Left hindlimb (tissue), 1 donor: Measurements from ENCODE around the gene NFATC2IP.
A peak's percentile ranks its signal among the peaks of the same experiment; 100 is the strongest.
"Not testable (repeated sequence)": the region's sequence is repeated elsewhere in the genome, so short reads cannot be mapped to it uniquely, and the experiment has no call there.

ENCODE experiments used
- DNase-seq: peaks from one replicate; pipeline ENCODE4 v3.0.0-alpha.2; 2018

The NFATC2IP gene

DNA sequence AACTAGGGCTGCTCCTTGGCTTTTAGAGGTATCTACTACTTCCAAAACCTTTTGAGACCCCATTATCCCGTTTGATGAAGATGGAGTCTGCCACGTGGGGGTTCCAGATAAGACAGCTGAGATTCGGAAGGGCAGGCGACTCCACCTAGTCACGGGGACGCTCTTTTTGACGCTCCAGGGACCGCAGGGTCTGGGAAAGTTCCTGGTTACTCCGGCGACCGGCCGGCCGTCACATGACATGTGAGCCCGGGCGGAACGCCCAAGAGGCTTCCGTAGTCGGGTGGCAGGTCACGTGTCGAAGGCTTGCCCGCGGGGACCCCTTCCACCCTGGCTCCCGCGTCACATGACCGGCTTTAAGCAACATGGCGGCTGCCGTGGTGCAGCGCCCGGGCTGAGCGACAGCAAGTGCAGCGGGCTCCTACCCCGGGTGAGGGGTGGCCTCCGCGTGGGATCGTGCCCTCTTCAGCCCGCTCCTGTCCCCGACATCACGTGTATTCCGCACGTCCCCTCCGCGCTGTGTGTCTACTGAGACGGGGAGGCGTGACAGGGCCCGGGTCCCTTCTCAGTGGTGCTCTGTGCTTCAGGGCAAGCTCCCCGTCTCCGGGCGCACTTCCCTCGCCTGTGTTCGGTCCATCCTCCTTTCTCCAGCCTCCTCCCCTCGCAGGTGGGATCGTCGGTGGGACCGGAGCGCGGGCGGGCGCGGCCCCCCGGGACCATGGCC is 23.9 kb downstream of the NFATC2IP start, which contains the start of gene SPNS1:
TSS of gene SPNS1 (plus strand) at position 342 of the 721 bp plus-strand sequence. CDS start at position 716, 374 bp downstream.
- peak; percentile 98 for DNase-seq

DNA sequence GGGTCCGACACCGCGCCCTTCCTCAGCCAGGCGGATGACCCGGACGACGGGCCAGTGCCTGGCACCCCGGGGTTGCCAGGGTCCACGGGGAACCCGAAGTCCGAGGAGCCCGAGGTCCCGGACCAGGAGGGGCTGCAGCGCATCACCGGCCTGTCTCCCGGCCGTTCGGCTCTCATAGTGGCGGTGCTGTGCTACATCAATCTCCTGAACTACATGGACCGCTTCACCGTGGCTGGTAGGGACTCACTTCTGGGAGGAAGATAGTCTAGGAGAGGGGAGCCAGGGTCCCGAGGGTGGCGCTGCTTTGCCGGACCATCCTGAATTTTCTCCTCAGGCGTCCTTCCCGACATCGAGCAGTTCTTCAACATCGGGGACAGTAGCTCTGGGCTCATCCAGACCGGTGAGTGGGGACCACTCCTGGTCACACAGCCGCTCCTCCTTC is 24.4 kb downstream of the NFATC2IP start:
- DNase-seq: no peak

DNA sequence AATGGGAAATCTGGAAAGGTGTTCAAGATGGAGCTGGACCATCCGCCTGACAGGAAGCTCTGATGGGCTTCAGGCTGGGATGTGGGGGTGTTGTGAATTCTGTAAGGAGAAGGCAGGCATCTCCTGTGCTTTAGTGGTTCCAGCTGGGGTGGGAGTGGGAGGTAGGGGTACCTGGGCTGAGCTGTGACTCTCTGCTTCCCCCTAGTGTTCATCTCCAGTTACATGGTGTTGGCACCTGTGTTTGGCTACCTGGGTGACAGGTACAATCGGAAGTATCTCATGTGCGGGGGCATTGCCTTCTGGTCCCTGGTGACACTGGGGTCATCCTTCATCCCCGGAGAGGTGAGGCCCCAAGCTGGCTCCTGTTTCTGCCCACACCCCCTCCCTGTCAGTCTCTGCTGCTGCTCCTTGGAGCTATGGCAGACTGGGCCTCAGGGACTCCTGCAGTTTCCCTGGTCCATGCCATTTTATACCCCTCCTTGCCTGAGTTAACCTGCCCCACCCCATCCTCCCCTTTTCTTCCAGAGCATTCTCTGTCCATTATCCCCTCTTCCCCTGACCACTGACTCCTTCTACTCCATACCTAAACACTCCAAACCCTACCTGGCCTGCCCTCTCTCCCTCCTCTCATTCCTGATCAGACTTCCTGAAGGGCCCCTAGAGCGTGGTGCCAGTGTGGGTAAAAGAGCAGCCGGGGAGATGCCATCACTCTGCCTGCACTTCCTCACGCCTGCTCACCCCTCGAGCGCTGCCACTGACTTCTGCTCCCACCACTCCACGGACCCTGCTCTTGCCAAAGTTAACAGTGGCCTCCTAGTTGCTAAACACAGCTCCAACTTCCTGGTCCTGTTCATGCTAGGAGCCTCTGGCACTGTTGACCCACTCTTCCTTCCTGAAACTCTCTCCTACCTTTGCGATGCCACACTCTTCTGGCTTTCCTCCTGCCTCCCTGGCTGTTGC is 27.2 kb downstream of the NFATC2IP start:
- no peak for DNase-seq

DNA sequence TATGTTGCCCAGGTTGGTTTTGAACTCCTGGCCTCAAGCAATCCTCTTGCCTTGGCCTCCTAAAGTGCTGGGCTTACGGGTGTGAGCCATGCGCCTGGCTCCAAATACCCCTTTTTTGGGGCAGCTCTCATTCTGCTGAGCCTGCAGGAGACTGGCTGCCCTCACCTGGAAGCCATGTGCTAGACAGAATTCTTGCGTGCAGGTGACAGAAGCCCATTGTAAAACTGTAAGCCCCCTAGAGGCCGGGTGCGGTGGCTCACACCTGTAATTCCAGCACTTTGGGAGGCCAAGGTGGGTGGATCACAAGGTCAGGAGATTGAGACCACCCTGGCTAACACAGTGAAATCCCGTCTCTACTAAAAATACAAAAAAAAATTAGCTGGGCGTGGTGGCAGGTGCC is 29.6 kb downstream of the NFATC2IP start:
- DNase-seq: not testable (repeated sequence)

DNA sequence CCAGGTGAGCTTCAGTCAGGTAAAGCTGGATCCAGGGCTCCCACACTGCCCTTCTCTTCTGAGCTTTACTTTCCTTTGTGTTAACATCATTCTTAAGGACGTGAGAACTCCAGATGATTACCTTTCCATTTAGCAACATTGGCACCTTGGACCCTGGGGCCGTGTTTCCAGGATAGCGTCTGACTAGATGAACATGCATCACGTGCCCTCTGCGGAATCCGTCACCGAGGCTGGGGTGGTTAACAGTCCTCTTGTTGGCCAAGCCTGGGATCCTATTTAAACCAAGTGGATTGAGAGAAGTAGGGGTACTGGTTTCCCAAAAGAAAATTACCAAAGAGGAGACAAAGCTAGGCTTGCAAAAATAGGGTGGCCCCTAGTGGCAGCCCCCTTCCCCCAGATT is 30.2 kb downstream of the NFATC2IP start:
- DNase-seq: no peak

DNA sequence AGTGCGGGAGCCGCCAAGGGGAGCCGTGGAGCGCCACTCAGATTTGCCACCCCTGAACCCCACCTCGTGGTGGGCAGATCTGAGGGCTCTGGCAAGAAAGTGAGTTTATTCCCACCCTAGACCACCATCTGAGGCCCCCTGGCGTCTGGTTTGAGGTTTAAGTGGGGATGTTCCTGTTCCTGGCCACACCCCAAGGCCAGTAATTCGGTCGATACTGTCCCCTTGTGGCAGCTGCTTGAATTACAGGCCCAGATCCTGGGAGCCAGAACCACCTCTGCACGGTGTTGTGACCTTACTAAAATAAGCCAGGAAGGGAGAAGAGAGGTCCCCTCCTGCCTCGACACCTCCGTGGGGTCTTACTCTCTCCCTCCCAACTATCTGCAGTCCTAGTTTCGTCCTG is 30.8 kb downstream of the NFATC2IP start:
- no peak for DNase-seq

DNA sequence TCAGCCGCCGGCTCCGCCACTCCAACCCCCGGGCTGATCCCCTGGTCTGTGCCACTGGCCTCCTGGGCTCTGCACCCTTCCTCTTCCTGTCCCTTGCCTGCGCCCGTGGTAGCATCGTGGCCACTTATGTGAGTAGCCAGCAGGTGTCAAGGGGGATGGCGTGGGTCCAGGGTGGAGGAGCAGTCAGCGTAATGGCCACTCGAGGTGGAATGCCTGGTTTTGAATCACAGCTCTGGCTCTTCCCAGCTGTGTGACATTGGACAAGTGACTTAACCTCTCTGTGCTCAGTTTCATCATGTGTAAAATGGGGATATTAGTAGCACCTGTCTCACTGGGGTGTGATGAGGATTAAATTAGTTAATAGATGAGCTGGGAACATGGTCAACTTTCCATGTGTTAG is 31.7 kb downstream of the NFATC2IP start:
- DNase-seq: no peak

DNA sequence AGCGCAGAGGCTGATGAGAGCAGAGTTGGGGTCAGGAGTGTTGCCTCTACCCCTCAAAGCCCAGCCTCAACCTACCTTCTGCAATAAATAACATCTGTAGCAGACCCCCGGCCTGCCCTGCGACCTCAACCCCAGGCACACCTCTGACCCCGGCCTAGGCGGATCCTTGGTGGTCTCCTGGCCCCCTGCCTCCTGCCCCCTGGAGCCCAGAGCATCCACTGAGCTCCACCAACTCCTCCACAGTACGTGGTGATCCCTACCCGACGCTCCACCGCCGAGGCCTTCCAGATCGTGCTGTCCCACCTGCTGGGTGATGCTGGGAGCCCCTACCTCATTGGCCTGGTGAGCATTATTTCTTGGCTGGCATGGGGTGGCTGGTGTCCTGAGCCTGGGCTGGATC is 32.2 kb downstream of the NFATC2IP start:
- no peak for DNase-seq

DNA sequence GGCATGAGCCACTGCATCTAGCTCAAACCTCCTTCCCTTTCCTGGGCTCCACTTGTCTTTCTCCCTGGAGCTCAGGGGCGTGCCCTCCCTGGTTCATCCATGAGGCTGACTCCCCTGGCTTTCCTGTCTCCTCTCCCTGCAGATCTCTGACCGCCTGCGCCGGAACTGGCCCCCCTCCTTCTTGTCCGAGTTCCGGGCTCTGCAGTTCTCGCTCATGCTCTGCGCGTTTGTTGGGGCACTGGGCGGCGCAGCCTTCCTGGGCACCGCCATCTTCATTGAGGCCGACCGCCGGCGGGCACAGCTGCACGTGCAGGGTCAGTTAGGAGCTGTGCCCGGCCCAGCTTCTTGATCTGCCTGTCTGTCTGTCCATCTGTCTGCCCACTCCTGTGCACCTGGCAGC is 32.9 kb downstream of the NFATC2IP start:
- no peak for DNase-seq

DNA sequence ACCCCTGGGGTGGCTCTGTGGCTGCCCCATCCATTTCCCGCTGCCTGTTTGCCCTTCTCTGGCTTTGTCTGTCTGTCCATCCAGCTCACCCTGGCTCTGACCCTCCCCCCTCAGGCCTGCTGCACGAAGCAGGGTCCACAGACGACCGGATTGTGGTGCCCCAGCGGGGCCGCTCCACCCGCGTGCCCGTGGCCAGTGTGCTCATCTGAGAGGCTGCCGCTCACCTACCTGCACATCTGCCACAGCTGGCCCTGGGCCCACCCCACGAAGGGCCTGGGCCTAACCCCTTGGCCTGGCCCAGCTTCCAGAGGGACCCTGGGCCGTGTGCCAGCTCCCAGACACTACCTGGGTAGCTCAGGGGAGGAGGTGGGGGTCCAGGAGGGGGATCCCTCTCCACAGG is 33.4 kb downstream of the NFATC2IP start:
- DNase-seq: no peak

DNA sequence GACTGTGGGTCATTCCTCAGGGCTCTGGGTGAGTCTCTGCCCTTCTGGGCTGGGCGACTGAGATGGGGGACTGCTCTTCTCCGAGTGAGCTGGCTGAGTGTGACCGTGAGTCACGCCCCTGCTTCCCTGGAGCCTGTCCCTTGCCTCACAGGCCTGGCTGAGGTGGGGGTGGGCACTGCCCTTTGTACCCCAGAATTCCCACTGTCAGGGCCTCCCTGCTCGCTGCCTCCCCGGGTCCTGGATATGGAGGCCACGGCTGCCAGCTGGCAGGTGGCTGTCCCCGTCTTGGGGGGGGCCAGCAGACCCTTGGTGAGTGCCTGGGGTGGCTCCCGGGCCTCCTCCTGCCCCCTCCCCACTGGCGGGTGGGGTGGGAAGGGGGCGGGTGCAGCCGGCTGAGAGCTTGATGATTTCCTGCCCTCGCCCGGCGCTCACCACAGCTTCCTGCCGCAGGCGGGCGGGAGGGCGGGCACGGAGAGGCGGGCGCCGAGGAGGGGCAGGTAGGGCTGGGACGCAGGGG is 33.9 kb downstream of the NFATC2IP start, which contains the start of gene LAT:
TSS of gene LAT (plus strand) at position 434 of the 517 bp plus-strand sequence. CDS start 366 bp downstream, outside the sequence.
- DNase-seq: no peak

DNA sequence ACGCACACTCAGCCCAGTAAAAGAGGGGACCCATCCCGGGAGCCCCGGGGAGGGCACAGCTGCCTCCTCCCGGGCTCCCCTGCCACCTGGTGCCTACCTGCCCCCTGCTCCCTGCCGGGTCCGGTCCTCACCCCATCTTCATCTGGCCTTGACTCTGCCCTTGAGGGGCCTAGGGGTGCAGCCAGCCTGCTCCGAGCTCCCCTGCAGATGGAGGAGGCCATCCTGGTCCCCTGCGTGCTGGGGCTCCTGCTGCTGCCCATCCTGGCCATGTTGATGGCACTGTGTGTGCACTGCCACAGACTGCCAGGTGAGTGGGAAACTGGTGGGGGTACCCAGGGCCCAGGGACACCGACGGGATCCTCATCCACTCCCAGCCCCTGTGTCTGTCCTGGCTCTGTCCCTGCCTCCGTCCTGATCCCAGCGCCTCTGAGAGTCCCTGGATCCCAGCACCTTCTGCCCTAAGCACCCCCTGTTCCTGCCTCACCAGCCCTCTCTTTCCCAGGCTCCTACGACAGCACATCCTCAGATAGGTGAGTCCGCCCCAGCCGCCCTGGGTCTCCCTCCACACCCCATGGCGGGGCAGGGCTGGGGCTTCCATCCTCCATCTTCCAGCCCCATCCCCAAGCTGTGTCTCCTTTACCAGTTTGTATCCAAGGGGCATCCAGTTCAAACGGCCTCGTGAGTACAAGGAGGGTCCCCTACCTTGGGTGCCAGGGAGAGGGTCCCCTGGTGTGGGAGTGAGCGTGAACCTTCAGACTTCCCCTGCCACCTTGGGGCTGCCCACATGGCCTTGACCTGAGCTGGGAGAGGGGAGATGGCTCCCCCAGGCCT is 34.7 kb downstream of the NFATC2IP start:
- no peak for DNase-seq

DNA sequence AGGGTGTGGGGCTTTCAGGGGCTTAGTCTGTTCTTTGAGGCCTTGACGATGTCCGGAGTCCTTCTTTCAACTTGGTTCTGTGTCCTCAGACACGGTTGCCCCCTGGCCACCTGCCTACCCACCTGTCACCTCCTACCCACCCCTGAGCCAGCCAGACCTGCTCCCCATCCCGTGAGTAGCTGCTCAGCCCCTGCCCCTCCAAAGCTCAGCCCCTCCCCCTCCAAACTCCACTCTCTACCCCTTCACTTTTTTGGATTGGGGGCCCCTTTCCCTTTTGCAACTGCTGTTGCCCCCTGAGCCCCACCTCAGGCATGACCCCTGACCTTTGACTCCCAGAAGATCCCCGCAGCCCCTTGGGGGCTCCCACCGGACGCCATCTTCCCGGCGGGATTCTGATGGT is 35.3 kb downstream of the NFATC2IP start:
- DNase-seq: no peak

DNA sequence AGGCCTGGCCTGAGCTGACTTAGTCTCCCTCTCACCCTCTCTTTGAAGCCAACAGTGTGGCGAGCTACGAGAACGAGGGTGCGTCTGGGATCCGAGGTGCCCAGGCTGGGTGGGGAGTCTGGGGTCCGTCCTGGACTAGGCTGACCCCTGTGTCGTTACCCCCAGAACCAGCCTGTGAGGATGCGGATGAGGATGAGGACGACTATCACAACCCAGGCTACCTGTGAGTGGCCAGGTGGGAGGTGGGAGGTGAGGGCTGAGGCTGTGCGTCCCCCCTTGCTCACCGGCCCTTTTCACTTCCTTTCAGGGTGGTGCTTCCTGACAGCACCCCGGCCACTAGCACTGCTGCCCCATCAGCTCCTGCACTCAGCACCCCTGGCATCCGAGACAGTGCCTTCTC is 35.8 kb downstream of the NFATC2IP start:
- DNase-seq: no peak

DNA sequence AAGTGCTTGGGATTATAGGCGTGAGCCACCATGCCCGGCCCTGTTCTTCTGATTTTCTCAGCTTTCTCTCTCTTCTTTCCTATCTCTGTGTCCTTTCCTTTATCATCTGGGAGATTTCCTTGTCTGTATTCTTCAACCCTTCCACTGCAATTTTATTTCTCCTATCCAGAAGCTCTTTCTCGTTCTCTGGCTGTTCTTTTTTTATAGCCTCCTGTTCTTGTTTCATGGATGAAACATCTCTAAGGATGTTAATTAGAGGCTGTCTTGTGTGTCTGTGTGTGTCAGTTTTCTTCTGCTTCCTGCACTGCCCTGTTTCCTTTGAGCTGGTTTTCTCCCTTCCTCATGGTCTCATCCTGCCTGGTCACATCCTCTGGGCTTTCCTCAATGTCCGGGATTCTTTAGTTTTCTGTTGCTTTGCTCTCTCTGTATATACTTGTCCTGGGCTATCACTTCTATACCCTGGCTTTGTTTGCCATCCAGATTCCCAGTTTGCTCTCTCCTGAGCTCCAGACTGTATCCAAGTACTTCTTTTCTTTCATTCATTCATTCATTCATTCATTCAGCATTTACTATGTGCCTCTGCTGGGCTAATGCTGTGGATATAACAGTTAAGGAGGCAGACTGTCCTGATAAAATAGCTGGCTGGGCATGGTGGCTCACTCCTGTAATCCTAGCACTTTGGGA is 36.6 kb downstream of the NFATC2IP start:
- DNase-seq: no peak

DNA sequence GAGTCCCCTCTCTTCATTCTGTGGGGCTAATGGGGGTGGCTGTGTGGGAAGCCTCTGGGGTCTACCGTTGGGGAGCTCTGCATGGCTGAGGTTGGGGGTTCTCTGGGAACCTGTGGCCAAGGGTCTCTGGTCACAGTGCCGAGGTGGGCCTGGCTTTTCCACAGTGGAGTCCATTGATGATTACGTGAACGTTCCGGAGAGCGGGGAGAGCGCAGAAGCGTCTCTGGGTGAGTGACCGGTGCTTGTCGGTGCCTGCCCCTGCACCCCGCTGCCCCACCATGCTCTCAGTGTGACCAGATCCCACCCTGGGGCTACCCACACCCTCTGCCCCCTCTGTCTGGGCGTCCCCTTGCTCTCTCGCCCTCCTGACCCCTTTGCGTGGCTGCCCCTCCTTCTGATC is 38.6 kb downstream of the NFATC2IP start:
- DNase-seq: no peak

DNA sequence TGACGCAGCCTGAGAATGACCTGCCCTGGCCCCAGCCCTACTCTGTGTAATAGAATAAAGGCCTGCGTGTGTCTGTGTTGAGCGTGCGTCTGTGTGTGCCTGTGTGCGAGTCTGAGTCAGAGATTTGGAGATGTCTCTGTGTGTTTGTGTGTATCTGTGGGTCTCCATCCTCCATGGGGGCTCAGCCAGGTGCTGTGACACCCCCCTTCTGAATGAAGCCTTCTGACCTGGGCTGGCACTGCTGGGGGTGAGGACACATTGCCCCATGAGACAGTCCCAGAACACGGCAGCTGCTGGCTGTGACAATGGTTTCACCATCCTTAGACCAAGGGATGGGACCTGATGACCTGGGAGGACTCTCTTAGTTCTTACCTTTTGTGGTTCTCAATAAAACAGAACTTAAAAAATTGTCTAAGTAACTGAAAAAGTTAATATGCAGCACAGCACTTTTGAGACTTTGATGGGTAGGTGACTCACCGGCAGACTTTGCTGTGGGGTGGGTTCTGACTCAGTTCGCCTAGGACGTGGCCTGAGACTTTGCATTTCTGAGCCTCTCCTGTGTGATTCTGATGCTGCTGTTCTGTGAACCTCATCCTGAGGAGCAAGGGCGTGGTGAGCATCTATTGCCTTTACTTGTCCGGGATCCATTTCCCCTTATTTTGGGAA is 39.8 kb downstream of the NFATC2IP start:
- no peak for DNase-seq

DNA sequence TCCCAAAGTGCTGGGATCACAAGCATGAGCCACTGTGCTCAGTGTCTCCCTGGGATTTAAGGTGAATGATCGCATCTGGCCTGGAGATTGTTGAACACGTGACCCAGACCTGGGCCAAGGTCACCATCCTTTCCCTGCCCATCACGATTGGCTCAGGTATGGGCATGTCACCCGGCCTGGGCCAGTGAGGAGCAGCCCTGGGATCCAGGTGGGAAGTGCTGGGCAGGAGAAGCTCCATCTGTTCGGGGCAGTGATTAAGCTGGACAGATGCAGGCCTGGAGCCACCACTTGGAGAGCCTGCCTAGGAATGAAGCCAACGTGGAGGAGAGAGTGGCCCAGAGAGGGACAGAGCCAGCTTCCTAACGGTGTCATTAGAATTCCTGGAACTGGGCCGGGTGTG is 41.0 kb downstream of the NFATC2IP start:
- no peak for DNase-seq

DNA sequence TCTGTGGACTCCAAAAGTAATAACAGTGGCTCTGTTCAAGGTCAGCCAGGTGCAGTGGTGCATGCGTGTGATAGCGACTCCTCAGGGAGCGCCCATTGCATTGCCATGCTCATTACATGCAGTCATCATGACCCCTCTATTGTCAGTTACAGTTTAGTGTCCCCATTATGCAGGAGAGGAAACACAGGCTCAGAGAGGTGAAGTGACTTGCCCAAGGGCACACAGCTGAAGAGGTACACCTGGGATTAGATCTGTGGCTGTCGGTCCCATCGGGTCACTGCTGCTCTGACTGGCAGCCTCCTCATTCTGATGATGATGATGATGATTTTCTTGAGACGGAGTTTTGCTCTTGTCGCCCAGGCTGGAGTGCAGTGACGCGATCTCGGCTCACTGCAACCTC is 41.8 kb downstream of the NFATC2IP start:
- no peak for DNase-seq

DNA sequence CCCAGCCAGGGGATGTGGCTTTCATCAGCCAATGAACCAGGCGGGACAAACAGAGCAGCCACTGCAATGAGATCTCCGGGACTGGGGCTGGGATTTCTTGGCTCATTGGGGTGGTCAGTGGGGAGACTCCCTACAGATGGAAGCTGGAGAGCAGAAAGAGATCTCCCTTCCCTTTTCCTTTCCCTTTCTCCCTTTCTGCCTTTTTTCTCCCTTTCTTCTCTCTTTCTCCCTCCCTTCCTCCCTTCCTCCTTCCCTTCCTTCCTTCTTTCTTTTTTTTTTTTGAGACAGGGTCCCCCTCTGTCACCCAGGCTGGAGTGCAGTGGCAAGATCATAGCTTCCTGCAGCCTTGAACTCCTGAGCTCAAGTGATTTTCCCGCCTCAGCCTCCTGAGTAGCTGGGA is 48.1 kb downstream of the NFATC2IP start:
- DNase-seq: no peak

DNA sequence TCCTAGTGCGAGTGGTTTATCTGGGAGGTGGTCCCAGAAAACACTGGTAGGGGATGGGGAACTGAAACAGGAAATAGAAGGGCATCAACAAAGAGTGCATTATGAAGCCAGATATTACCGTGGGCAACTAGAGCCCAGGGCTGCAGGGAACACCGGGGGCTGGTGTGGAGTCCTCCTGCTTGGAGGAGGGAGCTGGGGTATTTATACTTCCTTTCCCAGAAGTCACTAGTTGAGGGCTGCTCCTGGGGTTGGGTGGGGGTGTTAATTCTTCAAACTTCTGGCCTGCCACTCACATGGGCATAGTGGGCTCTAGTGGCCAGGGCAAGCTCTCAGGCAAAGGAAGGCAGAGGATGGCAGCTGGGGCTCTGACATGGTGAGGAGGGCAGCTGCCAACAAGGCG is 48.8 kb downstream of the NFATC2IP start:
- no peak for DNase-seq
